Thoracic aorta (tissue), 2 donors: ENCODE measurements around the gene PHKA2. TPM values are rescaled to one million over a fixed set of nuclear protein-coding genes. Genes with fewer than 3 reads are reported as not detected.
"Not testable (repeated sequence)": the region's sequence is repeated elsewhere in the genome, so short reads cannot be mapped to it uniquely, and the experiment has no call there.

Source experiments
- ATAC-seq: fragments of 150-250 bp; one replicate; pipeline ENCODE4 v1.8.0; 2017; ENCODE audit warnings: low read depth; ENCODE audit not compliant: insufficient number of reproducible peaks, low FRiP score
- DNase-seq: peaks from one replicate; pipeline ENCODE4 v3.0.0-alpha.2; 2020; ENCODE audit warnings: low spot score
- H3K27ac ChIP-seq, 2 donors: fragments of 200-600 bp; sonication (generic); 1 replicate in 1 of 2; 2 replicates in 1 of 2; pipeline ENCODE4 v1.5.1; 2016; ENCODE audit warnings: mild to moderate bottlenecking in 2 of 2, moderate library complexity in 2 of 2
- H3K27me3 ChIP-seq: fragments of 200-600 bp; sonication (generic); replicated peaks from 2 replicates; pipeline ENCODE4 v1.6.0; 2016; ENCODE audit warnings: mild to moderate bottlenecking; ENCODE audit not compliant: insufficient read depth
- H3K36me3 ChIP-seq: fragments of 200-600 bp; sonication (generic); one replicate; pipeline ENCODE4 v1.5.1; 2016
- H3K4me1 ChIP-seq, 2 donors: fragments of 200-600 bp; sonication (generic); 1 replicate in 1 of 2; 2 replicates in 1 of 2; pipeline versions ENCODE4 v1.5.1 to v1.6.0; 2016; ENCODE audit warnings: low read depth in 2 of 2, mild to moderate bottlenecking in 1 of 2; ENCODE audit not compliant: control insufficient read depth in 1 of 2
- H3K4me3 ChIP-seq: fragments of 200-600 bp; sonication (generic); 2 replicates; pipeline ENCODE4 v1.5.1; 2016; ENCODE audit warnings: mild to moderate bottlenecking
- H3K9me3 ChIP-seq: fragments of 200-600 bp; sonication (generic); 2 replicates; pipeline ENCODE4 v1.5.1; 2016
- total RNA-seq, 2 donors: library from RNA; depleted of rRNA; stranded (reverse); fragments of >200 nt; gene quantifications; one replicate each; pipeline versions ENCODE4 v1.1.0 to v1.2.3, GENCODE V29; 2016
- TF ChIP-seq, protein P1 (sequence below): fragments of 200-600 bp; sonication (generic); IDR thresholded peaks from one replicate; pipeline ENCODE4 v1.5.1; 2019; ENCODE audit warnings: antibody characterized with exemption

The PHKA2 gene
- total RNA-seq, 2 donors from 2014 or later, result 26.5 to 28.3 TPM

DNA sequence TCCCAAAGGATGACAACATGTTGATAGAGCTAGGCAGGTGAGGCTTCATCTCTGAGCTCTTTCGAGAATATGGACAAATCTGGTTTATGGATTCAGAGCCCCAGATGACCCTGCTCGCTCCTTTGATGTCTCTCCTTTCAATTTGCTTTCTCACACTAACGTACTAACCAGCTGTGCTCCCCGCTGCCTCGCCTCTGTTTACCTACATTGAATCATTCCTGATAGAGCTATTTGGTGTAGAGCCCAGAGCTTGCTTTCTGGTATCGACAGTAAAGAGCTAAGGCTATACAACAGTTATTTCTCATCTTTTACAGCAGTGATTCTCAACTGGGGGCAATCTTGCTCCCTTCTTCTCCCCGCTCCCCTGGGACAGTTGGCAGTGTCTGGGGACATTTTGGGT lies 8.9 kb upstream of the PHKA2 start:
- Histone ChIP-seq H3K27me3 (no peaks in the 10 kb centered on the region), H3K36me3 (peaks cover 5% of the 10 kb centered on the region), H3K4me1 (no peaks in the 10 kb centered on the region), H3K4me3 (no peak overlapping the region), H3K9me3 (no peaks in the 10 kb centered on the region), H3K27ac (no peak overlapping the region)
- no peak for ATAC-seq
- TF ChIP-seq, protein P1, sequence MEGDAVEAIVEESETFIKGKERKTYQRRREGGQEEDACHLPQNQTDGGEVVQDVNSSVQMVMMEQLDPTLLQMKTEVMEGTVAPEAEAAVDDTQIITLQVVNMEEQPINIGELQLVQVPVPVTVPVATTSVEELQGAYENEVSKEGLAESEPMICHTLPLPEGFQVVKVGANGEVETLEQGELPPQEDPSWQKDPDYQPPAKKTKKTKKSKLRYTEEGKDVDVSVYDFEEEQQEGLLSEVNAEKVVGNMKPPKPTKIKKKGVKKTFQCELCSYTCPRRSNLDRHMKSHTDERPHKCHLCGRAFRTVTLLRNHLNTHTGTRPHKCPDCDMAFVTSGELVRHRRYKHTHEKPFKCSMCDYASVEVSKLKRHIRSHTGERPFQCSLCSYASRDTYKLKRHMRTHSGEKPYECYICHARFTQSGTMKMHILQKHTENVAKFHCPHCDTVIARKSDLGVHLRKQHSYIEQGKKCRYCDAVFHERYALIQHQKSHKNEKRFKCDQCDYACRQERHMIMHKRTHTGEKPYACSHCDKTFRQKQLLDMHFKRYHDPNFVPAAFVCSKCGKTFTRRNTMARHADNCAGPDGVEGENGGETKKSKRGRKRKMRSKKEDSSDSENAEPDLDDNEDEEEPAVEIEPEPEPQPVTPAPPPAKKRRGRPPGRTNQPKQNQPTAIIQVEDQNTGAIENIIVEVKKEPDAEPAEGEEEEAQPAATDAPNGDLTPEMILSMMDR, result no peak
- DNase-seq, result no peak

DNA sequence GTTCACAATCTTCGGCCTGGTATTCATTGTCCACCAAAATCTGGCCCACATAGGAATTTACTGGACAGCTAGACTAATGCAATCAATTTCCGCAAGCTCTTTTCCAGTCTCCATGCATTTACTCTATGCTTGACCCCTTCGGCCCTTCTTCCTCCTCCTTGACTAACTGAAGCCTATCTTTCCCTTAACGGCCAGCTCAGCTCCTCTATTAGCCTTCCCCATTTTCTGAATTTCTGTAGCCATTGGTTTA lies 1.2 kb upstream of the PHKA2 start:
- TF ChIP-seq, protein P1, result no peak
- ATAC-seq (no peak), DNase-seq (no peak)
- H3K4me1 ChIP-seq, result peaks cover 4 to 5% of the 10 kb centered on the region in 2 donors
- H3K27ac ChIP-seq, result peak overlapping the region; percentile 79 to 90
- H3K27me3 ChIP-seq, result no peaks in the 10 kb centered on the region
- peaks cover 5% of the 10 kb centered on the region for H3K36me3 ChIP-seq
- no peaks in the 10 kb centered on the region for H3K9me3 ChIP-seq
- H3K4me3 ChIP-seq, result peak overlapping the region; percentile 82

DNA sequence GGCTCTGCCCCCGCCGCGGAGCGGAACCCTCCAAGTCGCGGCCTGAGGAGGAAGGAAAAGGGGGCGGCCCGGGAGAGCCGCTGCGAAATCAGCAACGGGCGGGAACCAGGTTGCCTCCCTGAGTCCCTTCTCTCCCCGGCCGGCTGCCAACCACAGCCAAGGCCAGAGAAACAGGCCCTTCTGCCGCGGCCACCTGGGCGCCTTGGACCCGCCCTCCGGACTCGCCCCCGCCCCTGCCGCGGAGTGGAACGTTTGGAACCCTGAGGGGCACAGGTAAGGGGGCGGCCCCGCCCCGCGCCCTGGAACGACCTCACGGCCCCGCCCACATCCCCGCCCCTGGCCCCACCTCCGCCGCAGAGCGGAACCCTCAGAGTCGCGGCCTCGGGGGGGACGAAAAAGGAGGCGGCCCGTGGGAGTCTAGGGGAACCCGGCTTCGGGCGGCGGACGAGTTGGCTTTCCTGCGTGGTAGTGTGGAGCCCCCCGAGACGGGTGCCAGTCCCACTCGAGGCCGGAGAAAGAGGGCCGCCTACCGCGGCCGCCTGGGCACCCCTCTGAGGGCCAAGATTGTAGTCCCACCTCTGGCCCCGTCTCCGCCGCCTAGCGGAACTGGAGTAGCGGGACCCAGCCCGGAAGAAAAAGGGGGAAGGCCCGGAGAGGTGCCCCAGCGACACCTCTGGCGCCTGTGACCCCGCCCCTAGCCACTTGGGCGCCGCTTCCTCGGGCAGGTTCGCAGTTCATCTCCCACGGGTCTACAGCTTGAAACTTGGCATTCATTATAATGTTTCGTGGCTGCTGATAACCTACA lies 669 bp upstream of the PHKA2 start:
- TF ChIP-seq, protein P1, result peak; percentile 50
- peaks cover 4 to 5% of the 10 kb centered on the region in 2 donors for H3K4me1 ChIP-seq
- H3K9me3 ChIP-seq, result no peaks in the 10 kb centered on the region
- no peaks in the 10 kb centered on the region for H3K27me3 ChIP-seq
- DNase-seq (peak; percentile 44), ATAC-seq (peak; percentile 92)
- H3K36me3 ChIP-seq, result peaks cover 5% of the 10 kb centered on the region
- H3K4me3 ChIP-seq, result peak overlapping the region; percentile 82
- peak overlapping the region; percentile 79 to 90 for H3K27ac ChIP-seq

DNA sequence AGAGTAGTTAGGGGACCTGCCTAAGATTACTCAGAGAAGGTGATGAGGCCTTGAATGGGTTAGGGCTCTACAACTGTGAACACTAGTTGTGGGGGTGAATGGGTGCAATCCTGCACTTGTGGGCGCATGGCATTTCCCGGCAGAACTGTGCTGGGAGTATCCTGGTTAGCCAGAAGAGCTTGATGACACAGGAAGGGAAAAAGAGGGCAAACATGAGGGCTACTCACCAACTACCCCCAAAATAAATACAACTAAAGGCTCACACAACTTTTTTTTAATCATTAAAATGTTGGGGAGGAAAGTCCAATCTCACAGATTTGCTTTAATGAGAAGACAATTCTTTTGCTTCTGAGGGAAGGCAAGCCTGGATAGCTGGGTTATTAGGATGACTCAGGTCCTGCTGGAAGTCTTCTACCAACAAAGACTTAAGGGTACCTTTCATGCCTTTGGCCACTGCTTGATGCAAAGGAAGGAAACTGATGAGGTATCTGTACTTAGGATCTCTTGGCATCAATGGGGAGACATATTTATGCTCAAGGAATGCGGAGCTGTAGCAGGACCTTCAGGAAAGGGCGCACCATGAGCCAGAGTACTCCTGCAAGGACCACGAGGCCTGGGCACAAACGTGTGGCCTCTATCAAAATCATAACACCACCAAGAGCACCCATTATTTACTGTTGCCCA lies 2.6 kb downstream of the PHKA2 start:
- ATAC-seq, result no peak
- no peak for DNase-seq
- TF ChIP-seq, protein P1, result no peak
- Histone ChIP-seq H3K27ac (no peak overlapping the region), H3K4me3 (no peak overlapping the region), H3K9me3 (no peaks in the 10 kb centered on the region), H3K36me3 (no peaks in the 10 kb centered on the region), H3K4me1 (peaks cover 4 to 5% of the 10 kb centered on the region in 2 donors), H3K27me3 (no peaks in the 10 kb centered on the region)

DNA sequence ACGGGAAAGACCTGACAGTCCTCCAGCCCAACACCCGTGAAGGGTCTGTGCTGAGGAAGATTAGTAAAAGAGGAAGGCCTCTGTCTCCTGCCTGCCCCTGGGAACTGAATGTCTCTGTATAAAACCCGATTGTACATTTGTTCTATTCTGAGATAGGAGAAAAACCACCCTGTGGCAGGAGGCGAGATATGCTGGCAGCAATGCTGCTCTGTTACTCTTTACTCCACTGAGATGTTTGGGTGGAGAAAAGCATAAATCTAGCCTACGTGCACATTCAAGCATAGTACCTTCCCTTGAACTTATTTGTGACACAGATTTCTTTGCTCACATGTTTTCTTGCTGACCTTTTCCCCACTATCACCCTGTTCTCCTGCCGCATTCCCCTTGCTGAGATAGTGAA lies 3.7 kb downstream of the PHKA2 start:
- DNase-seq, H3K36me3 ChIP-seq, H3K27ac ChIP-seq, H3K27me3 ChIP-seq, H3K9me3 ChIP-seq, ATAC-seq, H3K4me3 ChIP-seq, H3K4me1 ChIP-seq: not testable (repeated sequence)
